GM18951 (cell line): ENCODE results near the gene ATP8A2.

Experiments used
- POLR2A ChIP-seq: IDR thresholded peaks from 4 replicates; pipeline ENCODE4 v1.6.1; 2011; ENCODE audit warnings: mild to moderate bottlenecking; ENCODE audit not compliant: insufficient read length, insufficient read depth; ENCODE audit errors: extremely low read depth
- in situ Hi-C: fragments of 300-500 bp; cut with MboI; formaldehyde crosslinking; loops from one replicate; pipeline ENCODE4 v1.12.0; 2022; ENCODE audit warnings: low sequenced_read_pairs, mixed read lengths, inconsistent platforms; ENCODE audit not compliant: unreplicated experiment

Gene ATP8A2

GRCh38 chr13:25992076-25992475, 620.3 kb downstream of the ATP8A2 start:
- in situ Hi-C loops, result no loop called here

GRCh38 chr13:26007261-26008125, 635.7 kb downstream of the ATP8A2 start:
- no peak for TF ChIP-seq POLR2A
- in situ Hi-C loops, result no loop called here

More at GRCh38 chr13:25992076-25992475, 620.3 kb downstream of the ATP8A2 start:
- TF ChIP-seq POLR2A, result no peak

GRCh38 chr13:26010487-26011207, 638.9 kb downstream of the ATP8A2 start:
- in situ Hi-C loops, result no loop called here
- no peak for TF ChIP-seq POLR2A

DNA sequence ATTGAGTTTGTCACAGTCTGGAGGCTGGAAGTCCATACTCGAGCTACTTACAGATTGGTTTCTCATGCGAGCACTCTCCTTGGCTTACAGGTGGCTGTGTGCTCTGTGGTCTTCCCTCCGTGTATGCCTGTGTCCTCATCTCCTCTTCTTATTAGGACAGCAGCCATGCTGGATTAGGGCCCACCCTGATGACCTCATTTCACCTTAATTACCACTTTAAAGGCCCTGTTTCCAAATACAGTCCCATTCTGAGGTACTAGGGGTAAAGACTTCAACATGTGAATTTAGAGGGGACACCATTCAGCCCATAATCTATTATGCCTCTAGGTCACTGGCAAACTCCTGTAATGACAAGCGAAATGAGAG, 639.4 kb downstream of the ATP8A2 start:
- TF ChIP-seq POLR2A, result no peak

GRCh38 chr13:26011996-26012821, 640.4 kb downstream of the ATP8A2 start:
- in situ Hi-C loops, result no loop called here
- no peak for TF ChIP-seq POLR2A

More for the DNA sequence above, 639.4 kb downstream of the ATP8A2 start:
- in situ Hi-C loops, result no loop called here

DNA sequence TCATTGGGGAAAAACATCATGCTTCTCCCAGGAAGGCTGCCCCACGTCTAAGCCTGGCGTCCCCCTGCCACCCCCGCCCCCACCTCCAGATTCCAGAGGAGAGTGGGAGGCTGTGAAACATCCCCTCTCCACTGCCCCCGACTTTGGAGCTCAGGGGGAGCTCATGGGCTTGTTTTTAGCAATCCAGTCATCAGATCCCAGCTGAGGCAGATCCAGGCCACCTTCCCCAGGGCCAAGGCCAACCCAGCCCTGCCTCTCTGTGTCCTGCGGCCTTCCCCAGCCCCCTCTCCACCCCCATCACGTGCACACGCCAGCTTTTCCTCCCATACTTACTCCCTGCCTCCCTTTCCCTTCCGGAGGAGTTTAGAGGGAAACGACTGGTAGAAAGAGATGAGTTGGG, 641.2 kb downstream of the ATP8A2 start:
- in situ Hi-C loops, result no loop called here
- no peak for TF ChIP-seq POLR2A

DNA sequence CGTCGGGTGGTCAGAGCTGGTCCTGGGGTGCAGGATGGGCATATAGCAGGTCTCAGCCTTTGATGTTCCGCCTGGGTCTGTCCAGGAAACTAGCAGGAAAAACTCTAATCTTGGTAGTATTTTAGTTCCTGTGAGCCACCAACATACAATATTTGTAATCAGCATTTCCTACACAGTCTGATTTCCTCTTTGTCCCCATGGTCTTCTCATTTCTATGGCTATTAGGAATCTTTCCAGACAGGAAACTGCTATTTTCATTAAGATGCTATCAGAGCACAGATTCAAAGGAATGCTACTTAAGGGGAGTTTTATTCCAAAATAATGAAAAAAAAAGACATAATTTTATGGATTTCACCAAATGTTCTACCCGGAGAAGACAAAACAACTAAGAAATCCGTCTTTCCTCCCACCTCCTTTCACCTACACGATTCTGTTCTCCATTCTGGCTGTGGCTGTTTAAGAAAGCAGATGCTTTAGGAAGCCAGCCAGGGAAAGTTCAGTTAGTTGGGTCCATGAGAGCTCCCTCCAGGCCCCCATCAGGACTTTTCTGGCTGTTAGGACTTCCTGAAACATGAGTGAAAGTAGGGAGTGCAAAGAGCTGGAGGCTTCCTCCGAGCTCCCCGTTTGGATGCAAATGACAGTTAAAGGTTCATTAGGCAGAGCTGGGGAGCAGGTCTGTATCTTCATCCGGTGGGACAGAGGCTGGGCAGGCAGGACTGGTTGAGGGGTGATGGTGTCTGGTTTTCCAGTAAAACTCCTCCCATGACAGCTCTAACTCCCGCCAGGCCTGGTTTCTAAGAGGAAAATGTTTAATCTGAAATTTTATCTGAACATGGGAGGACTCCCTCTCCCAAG, 643.7 kb downstream of the ATP8A2 start:
- TF ChIP-seq POLR2A, result no peak
- in situ Hi-C loops, result no loop called here

DNA sequence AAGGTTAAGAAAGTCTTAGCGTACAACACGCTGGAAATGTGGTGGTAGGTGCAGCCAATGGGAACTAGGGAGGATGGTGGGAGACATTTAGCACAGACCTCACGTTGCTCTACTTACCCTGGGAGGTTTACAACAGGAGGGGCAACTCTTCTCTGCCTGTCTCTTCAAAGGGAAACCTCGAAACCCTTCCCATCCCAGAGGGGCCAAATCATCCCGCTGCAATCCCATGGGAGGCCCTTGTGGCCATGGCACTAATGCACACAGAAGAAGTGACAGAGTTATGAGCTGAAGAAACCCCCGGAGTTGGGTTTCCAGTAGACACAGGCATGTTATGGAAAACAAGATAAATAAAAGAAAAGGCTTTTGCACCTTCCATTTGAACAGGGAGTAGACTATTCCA, 644.4 kb downstream of the ATP8A2 start:
- in situ Hi-C loops, result no loop called here
- TF ChIP-seq POLR2A, result no peak

GRCh38 chr13:26017196-26017921, 645.6 kb downstream of the ATP8A2 start:
- TF ChIP-seq POLR2A, result no peak
- in situ Hi-C loops, result no loop called here

DNA sequence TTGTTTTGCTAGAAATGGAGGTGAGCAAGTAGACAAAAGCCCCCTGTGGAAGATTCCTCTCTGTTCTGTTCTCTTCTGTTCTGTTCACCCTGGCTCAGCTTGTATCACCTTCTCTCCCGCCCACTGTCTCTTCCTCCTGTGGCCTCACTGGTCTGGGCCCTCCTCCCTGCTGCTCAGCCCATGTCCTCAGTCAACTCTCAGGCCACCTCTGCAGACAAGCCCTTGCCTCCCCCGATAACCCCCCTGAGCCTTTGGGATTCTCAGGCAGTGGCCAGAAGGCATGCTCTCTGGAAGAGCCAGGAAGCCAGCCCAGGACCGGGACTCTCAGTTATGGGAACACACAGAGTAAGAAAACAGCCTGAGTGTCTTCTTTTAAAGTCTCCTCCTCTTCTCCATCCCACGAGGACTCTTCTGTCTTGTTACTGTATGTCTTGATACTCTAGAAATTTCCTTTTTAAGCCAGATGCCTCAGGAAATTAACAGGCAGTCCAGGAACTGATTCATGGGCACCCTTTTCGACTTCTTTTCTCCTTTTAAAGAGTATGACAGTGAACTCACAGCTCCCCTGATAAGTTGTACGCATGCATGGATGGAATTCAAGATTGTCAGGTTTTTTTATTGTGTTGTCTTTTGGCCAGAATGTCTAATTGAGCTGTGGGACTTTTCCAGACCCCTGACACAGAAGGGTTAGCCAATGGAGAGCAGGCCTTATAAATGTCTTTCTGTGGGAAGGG, 646.3 kb downstream of the ATP8A2 start:
- TF ChIP-seq POLR2A, result no peak
- in situ Hi-C loops, result no loop called here

- in situ Hi-C loops, result no loop called here
- no peak for TF ChIP-seq POLR2A
Observed at GRCh38 chr13:26019251-26019650, 647.5 kb downstream of the ATP8A2 start.
